HEK293T (cell line): ENCODE results near the gene NSD1.

ENCODE experiments used
- CTCF ChIA-PET: fragments of 350-600 bp; formaldehyde crosslinking; extraction: SDS; loops from one replicate; lab custom pipeline; 2021; ENCODE audit warnings: antibody characterized with exemption, inconsistent platforms; lab: Yijun Ruan, JAX
- POLR2A ChIA-PET: fragments of 350-600 bp; formaldehyde crosslinking; extraction: SDS; loops from one replicate; lab custom pipeline; 2020; ENCODE audit warnings: antibody characterized with exemption, inconsistent platforms; lab: Yijun Ruan, JAX
- DNase-seq: peaks from one replicate; pipeline ENCODE4 v3.0.0; 2012; ENCODE audit warnings: mixed read lengths; ENCODE audit errors: extremely low spot score
- ARNT ChIP-seq: fragments of 450-650 bp; IDR thresholded peaks from 2 replicates; pipeline ENCODE4 v1.6.1; 2017; ENCODE audit warnings: mild to moderate bottlenecking
- BHLHE40 ChIP-seq: fragments of 450-650 bp; IDR thresholded peaks from 2 replicates; pipeline ENCODE4 v1.6.1; 2016; ENCODE audit warnings: mild to moderate bottlenecking, moderate library complexity, borderline replicate concordance
- CTBP1 ChIP-seq: fragments of 450-650 bp; IDR thresholded peaks from 2 replicates; pipeline ENCODE4 v1.6.1; 2016; ENCODE audit warnings: borderline replicate concordance
- ELF4 ChIP-seq: fragments of 450-650 bp; IDR thresholded peaks from 2 replicates; pipeline ENCODE4 v1.6.1; 2017; ENCODE audit warnings: antibody characterized with exemption
- FOXA1 ChIP-seq: fragments of 450-650 bp; IDR thresholded peaks from 2 replicates; pipeline ENCODE4 v1.6.1; 2016; ENCODE audit warnings: mild to moderate bottlenecking
- FOXK2 ChIP-seq: fragments of 450-650 bp; IDR thresholded peaks from 2 replicates; pipeline ENCODE4 v1.6.1; 2016; ENCODE audit warnings: mild to moderate bottlenecking
- FOXM1 ChIP-seq: fragments of 450-650 bp; IDR thresholded peaks from 2 replicates; pipeline ENCODE4 v1.6.1; 2017; ENCODE audit warnings: mild to moderate bottlenecking, borderline replicate concordance
- HDGF ChIP-seq: fragments of 450-650 bp; IDR thresholded peaks from 2 replicates; pipeline ENCODE4 v1.6.1; 2017; ENCODE audit warnings: antibody characterized with exemption, borderline replicate concordance
- L3MBTL2 ChIP-seq: fragments of 450-650 bp; conservative IDR thresholded peaks from 2 replicates; pipeline ENCODE4 v1.6.1; 2016; ENCODE audit warnings: mild to moderate bottlenecking
- LEF1 ChIP-seq: fragments of 450-650 bp; IDR thresholded peaks from 2 replicates; pipeline ENCODE4 v1.6.1; 2017; ENCODE audit warnings: mild to moderate bottlenecking, borderline replicate concordance
- NFRKB ChIP-seq: fragments of 450-650 bp; IDR thresholded peaks from 2 replicates; pipeline ENCODE4 v1.6.1; 2016; ENCODE audit warnings: mild to moderate bottlenecking, moderate library complexity
- PKNOX1 ChIP-seq: fragments of 450-650 bp; IDR thresholded peaks from 2 replicates; pipeline ENCODE4 v1.6.1; 2016
- SP1 ChIP-seq: fragments of 450-650 bp; IDR thresholded peaks from 2 replicates; pipeline ENCODE4 v1.6.1; 2017
- SUZ12 ChIP-seq: fragments of 450-650 bp; IDR thresholded peaks from 2 replicates; pipeline ENCODE4 v1.6.1; 2016; ENCODE audit warnings: mild to moderate bottlenecking
- TARDBP ChIP-seq: fragments of 450-650 bp; IDR thresholded peaks from 2 replicates; pipeline ENCODE4 v1.6.1; 2016
- ZNF384 ChIP-seq: fragments of 450-650 bp; IDR thresholded peaks from 2 replicates; pipeline ENCODE4 v1.6.1; 2016

The NSD1 gene

GRCh38 chr5:177097016-177097985, 36.3 kb upstream of the NSD1 start:
- TF ChIP-seq PKNOX1 (no peak), LEF1 (no peak), ZNF384 (no peak), ARNT (no peak), FOXA1 (no peak), SUZ12 (no peak), BHLHE40 (no peak), FOXM1 (no peak), FOXK2 (no peak), SP1 (no peak), NFRKB (no peak), ELF4 (no peak), CTBP1 (no peak), TARDBP (no peak), HDGF (no peak), L3MBTL2 (no peak)
- POLR2A ChIA-PET, result no interaction called here
- no peak for DNase-seq
- CTCF ChIA-PET, result interaction anchor here (0.7 kb wide), 1 partner anchor 15 kb away, joined by 3 read pairs; no protein-coding TSS in a partner anchor

GRCh38 chr5:177098120-177098469, 35.5 kb upstream of the NSD1 start:
- TF ChIP-seq FOXM1, result no peak
- no peak for TF ChIP-seq LEF1
- no peak for TF ChIP-seq CTBP1
- no peak for TF ChIP-seq NFRKB
- no peak for TF ChIP-seq FOXA1
- no peak for TF ChIP-seq FOXK2
- no peak for TF ChIP-seq TARDBP
- no peak for TF ChIP-seq PKNOX1
- TF ChIP-seq L3MBTL2, result no peak
- ChIA-PET POLR2A (no interaction called here), CTCF (interaction anchor here (0.7 kb wide), 1 partner anchor 14 kb away, joined by 3 read pairs; no protein-coding TSS in a partner anchor)
- DNase-seq, result no peak

GRCh38 chr5:177098470-177099141, 35.0 kb upstream of the NSD1 start:
- CTCF ChIA-PET, result interaction anchor here (0.7 kb wide), 1 partner anchor 13 kb away, joined by 3 read pairs; no protein-coding TSS in a partner anchor
- POLR2A ChIA-PET, result no interaction called here
- TF ChIP-seq FOXM1 (no peak), TARDBP (no peak), ELF4 (no peak)
- DNase-seq, result no peak

GRCh38 chr5:177099422-177100093, 34.0 kb upstream of the NSD1 start:
- ChIA-PET POLR2A (no interaction called here), CTCF (interaction anchor here (2.1 kb wide), 1 partner anchor 13 kb away, joined by 5 read pairs; no protein-coding TSS in a partner anchor)
- TF ChIP-seq ARNT (no peak), TARDBP (no peak), BHLHE40 (no peak), CTBP1 (no peak), FOXM1 (no peak), PKNOX1 (no peak), ELF4 (no peak), SUZ12 (no peak), HDGF (no peak), FOXK2 (no peak), L3MBTL2 (no peak), ZNF384 (no peak), SP1 (no peak), NFRKB (no peak)
- DNase-seq, result no peak

- no peak for TF ChIP-seq HDGF
- CTCF ChIA-PET, result interaction anchor here (2.1 kb wide), 1 partner anchor 11 kb away, joined by 5 read pairs; no protein-coding TSS in a partner anchor
- POLR2A ChIA-PET, result interaction anchor here (0.9 kb wide), 1 partner anchor 11 kb away, joined by 3 read pairs; no protein-coding TSS in a partner anchor
- no peak for DNase-seq
Observed at GRCh38 chr5:177100714-177101121, 32.9 kb upstream of the NSD1 start.
